Measurements from ENCODE around the gene OR51E1.

Gene OR51E1

DNA sequence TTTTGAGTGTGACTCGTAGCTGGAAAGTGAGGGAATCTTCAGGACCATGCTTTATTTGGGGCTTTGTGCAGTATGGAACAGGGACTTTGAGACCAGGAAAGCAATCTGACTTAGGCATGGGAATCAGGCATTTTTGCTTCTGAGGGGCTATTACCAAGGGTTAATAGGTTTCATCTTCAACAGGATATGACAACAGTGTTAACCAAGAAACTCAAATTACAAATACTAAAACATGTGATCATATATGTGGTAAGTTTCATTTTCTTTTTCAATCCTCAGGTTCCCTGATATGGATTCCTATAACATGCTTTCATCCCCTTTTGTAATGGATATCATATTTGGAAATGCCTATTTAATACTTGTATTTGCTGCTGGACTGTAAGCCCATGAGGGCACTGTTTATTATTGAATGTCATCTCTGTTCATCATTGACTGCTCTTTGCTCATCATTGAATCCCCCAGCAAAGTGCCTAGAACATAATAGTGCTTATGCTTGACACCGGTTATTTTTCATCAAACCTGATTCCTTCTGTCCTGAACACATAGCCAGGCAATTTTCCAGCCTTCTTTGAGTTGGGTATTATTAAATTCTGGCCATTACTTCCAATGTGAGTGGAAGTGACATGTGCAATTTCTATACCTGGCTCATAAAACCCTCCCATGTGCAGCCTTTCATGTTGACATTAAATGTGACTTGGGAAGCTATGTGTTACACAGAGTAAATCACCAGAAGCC lies 11.0 kb downstream of the OR51E1 start:
- no peak for DNase-seq

- no peak for DNase-seq
These were observed 15.1 kb downstream of the OR51E1 start for GRCh38 chr11:4658629-4659445.

DNA sequence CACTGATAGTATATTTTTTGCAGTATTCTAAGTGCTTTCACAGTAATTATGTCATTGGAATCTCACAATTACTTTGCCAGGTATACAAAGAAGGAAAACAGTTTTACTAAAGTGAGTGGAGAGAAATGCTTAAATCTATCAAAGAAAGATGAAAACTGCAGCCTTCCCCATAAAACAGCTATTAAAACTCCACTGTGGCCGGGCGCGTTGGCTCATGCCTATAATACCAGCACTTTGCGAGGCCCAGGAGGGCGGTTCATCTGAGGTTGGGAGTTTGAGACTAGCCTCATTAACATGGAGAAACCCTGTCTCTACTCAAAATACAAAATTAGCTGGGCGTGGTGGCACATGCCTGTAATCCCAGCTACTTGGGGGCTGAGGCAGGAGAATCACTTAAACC lies 19.1 kb downstream of the OR51E1 start:
- DNase-seq: no peak

- no peak for DNase-seq
These were observed 20.4 kb downstream of the OR51E1 start for GRCh38 chr11:4664183-4664582.

GRCh38 chr11:4664786-4665185 lies 21.0 kb downstream of the OR51E1 start:
- no peak for DNase-seq

- DNase-seq: no peak
These were observed 21.6 kb downstream of the OR51E1 start for GRCh38 chr11:4665424-4665823.

DNA sequence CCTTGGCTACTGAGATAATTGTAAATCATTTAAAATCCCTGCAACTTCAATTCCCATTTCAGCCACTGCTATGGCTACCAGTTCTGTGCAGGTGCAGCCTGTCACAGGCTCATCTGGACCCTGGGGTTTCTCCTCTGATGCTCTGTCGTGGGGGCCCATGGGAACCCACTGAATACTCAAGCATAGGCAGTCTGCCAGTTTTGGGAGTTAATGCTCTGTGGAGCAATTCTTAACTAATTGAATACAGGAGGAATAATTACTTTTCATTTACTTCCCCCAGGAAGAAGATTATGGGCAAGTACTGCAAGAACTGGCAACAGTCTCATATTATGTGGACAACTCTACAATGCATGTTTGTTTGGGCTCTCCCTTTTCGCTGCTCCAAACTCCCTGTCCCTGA lies 28.0 kb downstream of the OR51E1 start:
- no peak for DNase-seq

GRCh38 chr11:4672470-4672869 lies 28.7 kb downstream of the OR51E1 start:
- DNase-seq: no peak

DNA sequence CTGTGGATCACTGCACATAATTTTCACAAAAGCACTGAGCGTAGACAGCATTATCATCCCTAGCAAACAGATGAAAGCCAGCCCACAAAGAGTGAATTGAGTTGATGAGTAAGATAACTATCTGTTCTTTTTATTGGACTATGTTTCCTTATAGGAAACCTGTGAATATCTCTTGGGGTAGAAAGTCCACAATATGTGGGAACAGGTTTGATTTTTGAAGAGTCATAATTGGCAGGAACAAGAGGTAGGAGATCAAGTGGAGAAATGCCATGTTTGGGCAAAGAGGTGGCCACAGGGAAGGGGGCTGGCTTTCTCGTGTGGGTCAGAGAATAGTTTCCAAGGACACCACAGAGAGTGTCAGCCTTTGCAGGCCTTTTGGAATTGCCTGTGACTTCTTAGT lies 30.0 kb downstream of the OR51E1 start:
- no peak for DNase-seq

DNA sequence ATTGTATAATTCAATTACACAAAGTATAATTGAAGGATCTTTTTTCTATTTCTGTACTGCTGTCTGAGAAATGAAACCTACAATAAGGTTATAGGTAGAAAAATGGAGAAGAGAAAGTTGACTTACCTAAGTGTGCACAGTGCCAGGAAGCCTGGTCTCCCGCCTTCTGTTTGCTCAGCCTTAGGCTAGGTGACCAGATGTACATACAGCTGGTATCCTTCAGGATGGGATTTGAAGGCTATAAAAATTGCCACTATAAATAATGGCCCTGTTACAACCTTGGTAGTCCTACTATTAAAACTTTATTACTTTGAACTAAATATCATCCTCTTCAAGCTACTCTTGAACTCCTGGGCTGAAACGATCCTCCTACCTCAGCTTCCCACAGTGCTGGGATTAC lies 34.2 kb downstream of the OR51E1 start:
- no peak for DNase-seq

GRCh38 chr11:4680341-4680740 lies 36.6 kb downstream of the OR51E1 start:
- no peak for DNase-seq

- no peak for DNase-seq
These were observed 39.0 kb downstream of the OR51E1 start for GRCh38 chr11:4682623-4683419.

DNA sequence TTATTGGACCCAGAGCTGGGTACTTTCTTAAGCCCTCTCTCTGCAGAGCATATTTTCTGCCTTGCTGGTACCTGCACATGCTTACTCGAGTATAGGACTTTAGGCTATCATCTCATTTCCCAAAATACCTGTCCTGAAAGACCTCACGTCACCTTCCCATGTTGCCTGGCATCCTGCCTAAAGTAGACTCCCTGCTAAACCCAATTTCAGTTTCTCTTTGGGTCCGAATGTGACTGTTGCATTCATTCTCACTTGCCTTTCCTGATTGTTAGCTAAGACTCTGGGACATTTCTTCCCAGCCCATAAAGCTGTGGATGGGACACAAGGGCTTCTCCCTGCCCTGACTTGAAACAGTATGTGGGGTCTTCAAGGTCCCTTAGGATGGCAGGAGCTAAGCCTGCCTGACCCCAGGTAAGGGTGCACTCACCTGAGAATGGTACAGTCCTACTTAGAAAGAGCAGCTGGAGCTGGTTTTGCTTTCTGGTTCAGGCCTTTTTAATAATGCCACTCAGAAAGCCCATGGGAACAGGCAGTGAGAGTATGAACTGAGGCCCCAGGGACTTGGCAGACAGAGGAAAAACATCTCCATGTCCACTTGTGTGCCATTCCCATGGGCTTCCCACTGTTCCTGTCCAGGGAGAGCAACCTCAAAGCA lies 41.0 kb downstream of the OR51E1 start:
- DNase-seq: no peak

DNA sequence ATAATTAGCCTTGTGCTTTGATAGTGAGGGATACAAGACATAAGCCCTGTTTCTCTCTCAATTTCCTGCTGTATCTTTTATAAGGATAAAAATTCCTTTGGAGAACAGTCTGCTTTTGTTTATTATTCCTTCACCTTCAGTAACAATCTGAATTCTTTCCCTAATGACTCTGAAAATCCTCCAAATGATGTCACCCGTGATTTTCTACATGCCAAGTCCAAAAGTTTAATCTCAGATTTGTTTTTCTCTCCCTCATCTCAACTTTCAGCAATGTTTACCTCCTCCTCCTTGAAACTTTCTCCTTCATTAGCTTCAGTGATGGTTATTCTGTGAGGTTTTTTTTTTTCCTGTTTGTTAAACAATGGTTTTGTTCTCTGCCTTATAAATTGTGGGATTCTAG lies 51.7 kb downstream of the OR51E1 start:
- DNase-seq: no peak

DNA sequence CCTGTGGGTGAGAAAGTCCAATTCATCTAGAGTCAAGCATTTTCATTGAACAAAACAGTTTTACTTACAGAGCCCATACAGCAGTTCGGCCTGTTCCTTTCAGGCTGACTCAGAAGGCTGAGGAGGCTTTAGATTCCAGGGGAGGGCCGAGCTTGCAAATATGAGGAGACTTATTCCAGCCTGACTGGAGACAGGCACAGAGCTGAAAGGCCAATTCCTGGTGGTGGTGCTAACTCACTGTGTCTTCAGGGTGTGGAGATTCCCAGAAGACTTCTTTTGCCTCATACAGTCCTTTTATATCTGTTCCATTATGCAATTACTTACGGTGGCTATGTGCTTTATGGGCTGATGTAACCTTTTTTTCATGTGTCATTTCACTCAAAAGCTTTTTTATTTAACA lies 53.8 kb downstream of the OR51E1 start, which contains the start of gene OR51E2:
Gene OR51E2 (minus strand): TSS at position 269 of the 400 bp plus-strand sequence. CDS start 15,142 bp downstream, outside the sequence.
- DNase-seq: no peak

DNA sequence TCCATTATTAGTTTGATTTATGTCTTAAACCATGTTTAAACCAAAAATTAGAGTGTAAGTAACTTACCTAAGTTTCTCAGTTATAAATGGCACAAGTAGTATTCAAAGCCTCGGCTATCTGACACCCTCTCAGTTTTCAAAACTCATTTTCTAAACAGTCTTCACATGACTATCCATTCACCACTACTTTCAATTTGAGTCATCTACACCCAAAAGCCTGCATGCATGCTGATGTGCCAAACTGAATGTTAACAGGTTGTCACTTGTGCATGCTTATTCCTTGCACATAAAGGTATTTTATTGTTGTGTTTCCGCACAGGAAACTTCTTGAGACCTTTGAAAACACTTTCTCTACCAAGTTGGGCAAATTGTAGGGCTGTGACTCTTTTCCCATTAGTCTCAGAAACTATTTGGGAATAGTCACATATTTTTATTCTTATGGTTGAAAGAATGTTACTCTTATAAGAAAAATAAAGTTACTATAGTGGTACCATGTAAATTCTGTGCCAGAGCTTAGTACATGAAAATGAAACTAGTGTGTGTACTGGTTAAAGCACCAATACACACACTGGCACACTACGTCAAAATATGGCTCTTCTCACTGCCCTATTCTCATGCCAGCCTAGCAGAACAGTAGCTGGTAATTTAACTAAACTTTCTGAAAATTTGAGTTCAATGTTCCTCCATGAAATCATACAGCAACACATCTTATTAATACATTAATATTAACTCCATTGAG lies 56.1 kb downstream of the OR51E1 start:
- DNase-seq: no peak

DNA sequence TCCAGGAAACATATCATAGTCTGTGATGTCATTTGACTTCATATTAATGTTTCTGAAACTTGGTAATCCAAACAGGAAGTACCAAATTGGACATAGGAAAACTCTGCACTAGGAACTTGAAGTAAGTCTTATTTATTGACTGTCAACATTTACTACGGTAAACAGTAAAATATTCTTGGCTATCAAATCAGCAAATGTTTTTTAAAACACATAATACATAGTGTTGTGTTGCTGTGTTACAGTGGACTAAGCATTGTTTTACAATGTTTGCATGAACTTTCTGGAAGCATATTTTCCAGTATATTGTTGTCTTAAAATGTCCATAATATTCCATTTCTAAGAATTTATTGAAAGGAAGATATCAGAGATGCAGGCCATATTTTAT lies 56.6 kb downstream of the OR51E1 start:
- DNase-seq: no peak

- no peak for DNase-seq
These were observed 60.4 kb downstream of the OR51E1 start, which contains the start of gene MMP26 for GRCh38 chr11:4704054-4704789. MMP26 (plus strand) TSS chr11:4704784.

DNA sequence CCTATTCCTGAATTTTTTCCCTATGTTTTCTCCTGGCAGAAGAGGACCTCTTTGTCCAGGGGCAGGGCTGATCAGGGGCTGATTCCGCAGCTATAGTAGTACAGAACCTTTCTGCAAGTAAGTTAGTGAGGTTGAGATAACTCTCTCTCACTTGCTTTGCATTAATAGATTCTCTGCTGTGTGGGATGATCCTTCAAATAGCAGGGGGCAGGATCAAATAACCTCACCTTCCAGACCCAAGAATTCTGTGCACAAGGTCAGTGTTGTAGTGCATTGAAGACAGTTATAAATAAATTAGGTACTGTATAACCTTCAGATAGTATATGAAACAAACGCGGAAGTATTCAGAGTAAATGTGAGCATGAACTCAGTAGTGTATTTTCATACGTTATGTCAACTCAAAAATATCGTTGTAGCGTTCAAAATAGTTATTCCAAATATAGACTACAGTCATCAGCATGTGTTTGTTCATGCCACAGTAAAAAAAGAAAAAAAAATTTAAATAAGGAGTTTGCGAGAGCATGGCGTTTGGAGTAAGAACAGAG lies 61.1 kb downstream of the OR51E1 start:
- no peak for DNase-seq

Measured in activated T-cell treated with anti-CD3 and anti-CD28 coated beads, Interleukin-2, amount 50 U/mL, for 1 hour (primary cell).